ENCODE results near the gene CLEC4G.

CLEC4G gene

GRCh38 chr19:7732045-7732444, at the start of gene CLEC4G:
Gene CLEC4G, minus strand, starts transcription at chr19:7732110. Its CDS starts 8 bp downstream, at chr19:7732102.
- H4K20me1 ChIP-seq (ENCODE audit: control insufficient read depth, insufficient read depth, low read depth, low read length) = no peaks in the 10 kb centered on the region
- H3K79me2 ChIP-seq (ENCODE audit: control insufficient read depth, low read length) = no peaks in the 10 kb centered on the region
- no peak within 1 kb of the TSS for H3K4me3 ChIP-seq (ENCODE audit: low read length)
- no peak within 1 kb of the TSS for H3K27ac ChIP-seq (ENCODE audit: low read depth, low read length)
- no peaks in the 10 kb centered on the region for H3K9me2 ChIP-seq (replicated peaks; ENCODE audit: control insufficient read depth, low read length)
- TF ChIP-seq EZH2phosphoT487 (IDR thresholded peaks at IDR 0.05; ENCODE audit: borderline replicate concordance, low read length) = no peak
- TF ChIP-seq, protein P1, sequence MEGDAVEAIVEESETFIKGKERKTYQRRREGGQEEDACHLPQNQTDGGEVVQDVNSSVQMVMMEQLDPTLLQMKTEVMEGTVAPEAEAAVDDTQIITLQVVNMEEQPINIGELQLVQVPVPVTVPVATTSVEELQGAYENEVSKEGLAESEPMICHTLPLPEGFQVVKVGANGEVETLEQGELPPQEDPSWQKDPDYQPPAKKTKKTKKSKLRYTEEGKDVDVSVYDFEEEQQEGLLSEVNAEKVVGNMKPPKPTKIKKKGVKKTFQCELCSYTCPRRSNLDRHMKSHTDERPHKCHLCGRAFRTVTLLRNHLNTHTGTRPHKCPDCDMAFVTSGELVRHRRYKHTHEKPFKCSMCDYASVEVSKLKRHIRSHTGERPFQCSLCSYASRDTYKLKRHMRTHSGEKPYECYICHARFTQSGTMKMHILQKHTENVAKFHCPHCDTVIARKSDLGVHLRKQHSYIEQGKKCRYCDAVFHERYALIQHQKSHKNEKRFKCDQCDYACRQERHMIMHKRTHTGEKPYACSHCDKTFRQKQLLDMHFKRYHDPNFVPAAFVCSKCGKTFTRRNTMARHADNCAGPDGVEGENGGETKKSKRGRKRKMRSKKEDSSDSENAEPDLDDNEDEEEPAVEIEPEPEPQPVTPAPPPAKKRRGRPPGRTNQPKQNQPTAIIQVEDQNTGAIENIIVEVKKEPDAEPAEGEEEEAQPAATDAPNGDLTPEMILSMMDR (IDR thresholded peaks at IDR 0.05; ENCODE audit: low read depth, low read length, poor library complexity, severe bottlenecking) = no peak
- peaks cover 19% of the 10 kb centered on the region for H3K27me3 ChIP-seq (ENCODE audit: control insufficient read depth, low read length)
- H3F3A ChIP-seq (ENCODE audit: control insufficient read depth, insufficient read depth) = no peaks in the 10 kb centered on the region
- no peaks in the 10 kb centered on the region for H3K4me1 ChIP-seq (ENCODE audit: control insufficient read depth, low read length)
- no peaks in the 10 kb centered on the region for H3K9me3 ChIP-seq (ENCODE audit: control insufficient read depth, insufficient read depth, low read length)
- H3K4me2 ChIP-seq (ENCODE audit: low read length) = no peak within 1 kb of the TSS
- no peaks in the 10 kb centered on the region for H3K36me3 ChIP-seq (ENCODE audit: control insufficient read depth, low read length)

- Histone ChIP-seq H4K20me1 (ENCODE audit: control insufficient read depth, insufficient read depth, low read depth, low read length) (no peaks in the 10 kb centered on the region), H3F3A (ENCODE audit: control insufficient read depth, insufficient read depth) (0 out of 2 replicates have a peak, but pooled peaks cover 3% of the 10 kb centered on the region), H3K4me3 (ENCODE audit: low read length) (no peak overlapping the region), H3K36me3 (ENCODE audit: control insufficient read depth, low read length) (no peaks in the 10 kb centered on the region), H3K27ac (ENCODE audit: low read depth, low read length) (no peak overlapping the region), H3K27me3 (ENCODE audit: control insufficient read depth, low read length) (peaks cover 12% of the 10 kb centered on the region), H3K4me2 (ENCODE audit: low read length) (no peak overlapping the region), H3K9me3 (ENCODE audit: control insufficient read depth, insufficient read depth, low read length) (peaks cover 6% of the 10 kb centered on the region; the same call in 1 of the 2 replicates), H3K79me2 (ENCODE audit: control insufficient read depth, low read length) (no peaks in the 10 kb centered on the region), H3K9me2 (replicated peaks; ENCODE audit: control insufficient read depth, low read length) (no peaks in the 10 kb centered on the region), H3K4me1 (ENCODE audit: control insufficient read depth, low read length) (peaks cover 15% of the 10 kb centered on the region)
- no peak for TF ChIP-seq EZH2phosphoT487 (IDR thresholded peaks at IDR 0.05; ENCODE audit: borderline replicate concordance, low read length)
- TF ChIP-seq, protein P1 (IDR thresholded peaks at IDR 0.05; ENCODE audit: low read depth, low read length, poor library complexity, severe bottlenecking) = no peak
These were observed 49.2 kb upstream of the CLEC4G start for GRCh38 chr19:7781157-7781556.

DNA sequence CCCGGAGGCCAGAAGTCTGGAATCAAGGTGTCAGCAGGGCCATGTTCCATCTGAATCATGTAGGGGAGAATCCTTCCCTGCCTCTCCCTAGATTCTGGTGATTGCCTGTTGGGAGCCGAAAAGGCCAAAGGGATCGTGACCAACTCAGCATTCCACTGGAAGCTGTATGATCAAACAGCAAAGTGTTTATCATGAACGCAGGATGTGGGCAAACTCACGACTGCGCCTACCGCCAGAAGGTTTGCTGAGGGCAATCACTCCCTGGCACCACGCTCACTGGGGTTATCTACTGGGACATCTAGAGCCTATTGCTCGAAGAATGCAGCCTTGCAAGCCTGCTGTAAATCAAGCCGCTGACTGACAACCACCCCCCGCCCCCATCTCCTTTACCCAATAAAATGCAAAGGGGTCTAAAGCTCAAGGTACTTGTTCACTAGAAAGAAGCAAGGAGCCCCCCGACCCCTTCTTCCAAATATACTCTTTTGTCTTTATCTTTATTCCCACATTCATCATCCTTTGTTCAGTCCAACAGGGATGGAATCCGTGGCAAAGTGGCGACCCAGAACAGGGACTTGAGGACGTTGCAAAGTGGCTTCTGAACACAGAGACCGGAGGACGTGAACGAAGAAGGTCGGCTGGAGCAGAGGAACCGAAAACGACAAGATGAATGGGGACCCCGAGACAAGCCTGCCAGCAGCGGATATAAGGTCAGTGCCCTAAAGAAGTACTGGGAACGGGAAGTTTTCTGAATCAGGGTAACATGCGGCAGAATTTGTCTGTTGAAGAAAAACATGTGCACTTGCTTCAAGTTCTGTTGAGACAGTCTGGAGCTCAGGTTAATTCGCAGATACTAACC, 47.9 kb upstream of the CLEC4G start:
- peaks cover 10% of the 10 kb centered on the region for H3K27me3 ChIP-seq (ENCODE audit: control insufficient read depth, low read length)
- H4K20me1 ChIP-seq (ENCODE audit: control insufficient read depth, insufficient read depth, low read depth, low read length) = no peaks in the 10 kb centered on the region
- peaks cover 2% of the 10 kb centered on the region; the same call in 1 of the 2 replicates for H3K9me3 ChIP-seq (ENCODE audit: control insufficient read depth, insufficient read depth, low read length)
- no peak for TF ChIP-seq EZH2phosphoT487 (IDR thresholded peaks at IDR 0.05; ENCODE audit: borderline replicate concordance, low read length)
- TF ChIP-seq, protein P1 (IDR thresholded peaks at IDR 0.05; ENCODE audit: low read depth, low read length, poor library complexity, severe bottlenecking) = no peak
- no peak overlapping the region for H3K27ac ChIP-seq (ENCODE audit: low read depth, low read length)
- H3F3A ChIP-seq (ENCODE audit: control insufficient read depth, insufficient read depth) = 0 out of 2 replicates have a peak, but pooled peaks cover 3% of the 10 kb centered on the region
- H3K9me2 ChIP-seq (replicated peaks; ENCODE audit: control insufficient read depth, low read length) = no peaks in the 10 kb centered on the region
- H3K36me3 ChIP-seq (ENCODE audit: control insufficient read depth, low read length) = no peaks in the 10 kb centered on the region
- H3K4me2 ChIP-seq (ENCODE audit: low read length) = no peak overlapping the region
- no peaks in the 10 kb centered on the region for H3K79me2 ChIP-seq (ENCODE audit: control insufficient read depth, low read length)
- H3K4me1 ChIP-seq (ENCODE audit: control insufficient read depth, low read length) = peaks cover 15% of the 10 kb centered on the region
- no peak overlapping the region for H3K4me3 ChIP-seq (ENCODE audit: low read length)
